Measurements from ENCODE around the gene SBSN. TPM values are rescaled to one million over a fixed set of nuclear protein-coding genes. Genes with fewer than 3 reads are reported as not detected.
A peak's percentile ranks its signal among the peaks of the same experiment; 100 is the strongest.

Gene SBSN
- total and polyA plus RNA-seq, 10 of the 15 experiments (the other 5 are each of a cell fraction or from before 2014, with no cell fraction given): 0.09 TPM; not detected in 9

- Histone ChIP-seq H3K36me3 (ENCODE audit: control insufficient read depth in 2 of 2, insufficient read depth in 2 of 2, low read length in 1 of 2) (no peaks in the 10 kb centered on the region), H3K4me3 (no peak overlapping the region), H4K20me1 (ENCODE audit: control insufficient read depth, insufficient read depth) (no peaks in the 10 kb centered on the region), H3K27me3 (replicated peaks in 1 of 2; ENCODE audit: control insufficient read depth in 2 of 2, insufficient read depth in 2 of 2, low read length in 1 of 2) (peaks cover 0 to 8% of the 10 kb centered on the region in 2 experiments; a peak in 3 of 4 replicates), H3K9ac (ENCODE audit: control insufficient read depth, insufficient read depth, low read length) (no peak overlapping the region), H3K27ac (ENCODE audit: control insufficient read depth, insufficient read depth) (no peak overlapping the region), H2AFZ (ENCODE audit: control insufficient read depth, low read depth, low read length) (peak overlapping the region; percentile 4; the same call in 1 of the 2 replicates), H3K4me2 (ENCODE audit: control insufficient read depth, insufficient read depth) (0 out of 2 replicates have a peak overlapping the region, but pooled peaks have one; percentile 25), H3K4me1 (ENCODE audit: control insufficient read depth, insufficient read depth, low read length) (peaks cover 7% of the 10 kb centered on the region), H3K79me2 (ENCODE audit: control insufficient read depth, insufficient read depth, low read length) (no peaks in the 10 kb centered on the region), H3K9me3 (replicated peaks; ENCODE audit: control insufficient read depth, insufficient read depth, low read length) (no peaks in the 10 kb centered on the region)
- ChIA-PET RAD21 (ENCODE audit: unreplicated experiment) (no interaction called here), SMC1A (ENCODE audit: uncharacterized antibody, unreplicated experiment) (interaction anchor here (1.0 kb wide), 1 partner anchor 10 kb away, joined by 3 read pairs; no protein-coding TSS in a partner anchor), CTCF (interaction anchor here (1.0 kb wide), 1 partner anchor 23 kb away, joined by 3 read pairs; no protein-coding TSS in a partner anchor), POLR2A (no interaction called here)
- 20% methylated on average over 24 of the region's 30 CpGs for WGBS (ENCODE audit: insufficient coverage, insufficient replicate concordance, low lambda C conversion rate, missing lambda C conversion rate)
- FAIRE-seq (no peak), ATAC-seq (peak; percentile 90), DNase-seq (ENCODE audit: low read depth, low spot score) (no peak)
- intact Hi-C loops (cut with micrococcal nuclease; ENCODE audit: unreplicated experiment) (no loop called here), in situ Hi-C loops (cut with MboI) (no loop called here)
- TF ChIP-seq SPI1 (IDR thresholded peaks at IDR 0.05; ENCODE audit: borderline replicate concordance, insufficient read depth, low read depth, low read length): no peak
- TF ChIP-seq HCFC1 (IDR thresholded peaks at IDR 0.05; ENCODE audit: low read length): no peak
- TF ChIP-seq CREM (IDR thresholded peaks at IDR 0.05; ENCODE audit: low read depth): no peak
- TF ChIP-seq IKZF2 (IDR thresholded peaks at IDR 0.05): peak in 1 of 2 experiments; percentile 33; a peak in 1 of 4 replicates
- no peak for TF ChIP-seq POLR2A (IDR thresholded peaks at IDR 0.05; ENCODE audit: low read depth, low read length)
- TF ChIP-seq RCOR1 (conservative IDR thresholded peaks at IDR 0.05; ENCODE audit: low read depth, low read length): no peak
- TF ChIP-seq BHLHE40 (IDR thresholded peaks at IDR 0.05; ENCODE audit: borderline replicate concordance in 1 of 2, low read depth in 2 of 2, low read length in 1 of 2): no peak
- TF ChIP-seq SREBF2 (IDR thresholded peaks at IDR 0.05; ENCODE audit: low read length): no peak
- TF ChIP-seq NR2F1 (conservative IDR thresholded peaks at IDR 0.05): peak; percentile 58
- TF ChIP-seq SIN3A (IDR thresholded peaks at IDR 0.05; ENCODE audit: low read depth, low read length): no peak
- no peak for TF ChIP-seq YBX1 (IDR thresholded peaks at IDR 0.05)
- no peak for TF ChIP-seq CBFB (IDR thresholded peaks at IDR 0.05; ENCODE audit: low read depth)
- no peak for TF ChIP-seq POLR2AphosphoS5 (IDR thresholded peaks at IDR 0.05; ENCODE audit: low read length)
- no peak for TF ChIP-seq STAT1 (conservative IDR thresholded peaks at IDR 0.05)
- TF ChIP-seq CHD1 (IDR thresholded peaks at IDR 0.05; ENCODE audit: low read depth, low read length): no peak
- BruUV-seq (replicated peaks): no TSS peak
These were observed 5.8 kb upstream of the SBSN start for GRCh38 chr19:35533822-35534392.

Data from GM12878 (cell line).